GM03348 (cell line): ENCODE results near the gene ASNS.
"Not testable (repeated sequence)": the region's sequence is repeated elsewhere in the genome, so short reads cannot be mapped to it uniquely, and the experiment has no call there.

Experiments used
- DNase-seq: peaks from one replicate; pipeline ENCODE4 v3.0.0; 2012; ENCODE audit warnings: low spot score

The ASNS gene, protein sequence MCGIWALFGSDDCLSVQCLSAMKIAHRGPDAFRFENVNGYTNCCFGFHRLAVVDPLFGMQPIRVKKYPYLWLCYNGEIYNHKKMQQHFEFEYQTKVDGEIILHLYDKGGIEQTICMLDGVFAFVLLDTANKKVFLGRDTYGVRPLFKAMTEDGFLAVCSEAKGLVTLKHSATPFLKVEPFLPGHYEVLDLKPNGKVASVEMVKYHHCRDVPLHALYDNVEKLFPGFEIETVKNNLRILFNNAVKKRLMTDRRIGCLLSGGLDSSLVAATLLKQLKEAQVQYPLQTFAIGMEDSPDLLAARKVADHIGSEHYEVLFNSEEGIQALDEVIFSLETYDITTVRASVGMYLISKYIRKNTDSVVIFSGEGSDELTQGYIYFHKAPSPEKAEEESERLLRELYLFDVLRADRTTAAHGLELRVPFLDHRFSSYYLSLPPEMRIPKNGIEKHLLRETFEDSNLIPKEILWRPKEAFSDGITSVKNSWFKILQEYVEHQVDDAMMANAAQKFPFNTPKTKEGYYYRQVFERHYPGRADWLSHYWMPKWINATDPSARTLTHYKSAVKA

DNA sequence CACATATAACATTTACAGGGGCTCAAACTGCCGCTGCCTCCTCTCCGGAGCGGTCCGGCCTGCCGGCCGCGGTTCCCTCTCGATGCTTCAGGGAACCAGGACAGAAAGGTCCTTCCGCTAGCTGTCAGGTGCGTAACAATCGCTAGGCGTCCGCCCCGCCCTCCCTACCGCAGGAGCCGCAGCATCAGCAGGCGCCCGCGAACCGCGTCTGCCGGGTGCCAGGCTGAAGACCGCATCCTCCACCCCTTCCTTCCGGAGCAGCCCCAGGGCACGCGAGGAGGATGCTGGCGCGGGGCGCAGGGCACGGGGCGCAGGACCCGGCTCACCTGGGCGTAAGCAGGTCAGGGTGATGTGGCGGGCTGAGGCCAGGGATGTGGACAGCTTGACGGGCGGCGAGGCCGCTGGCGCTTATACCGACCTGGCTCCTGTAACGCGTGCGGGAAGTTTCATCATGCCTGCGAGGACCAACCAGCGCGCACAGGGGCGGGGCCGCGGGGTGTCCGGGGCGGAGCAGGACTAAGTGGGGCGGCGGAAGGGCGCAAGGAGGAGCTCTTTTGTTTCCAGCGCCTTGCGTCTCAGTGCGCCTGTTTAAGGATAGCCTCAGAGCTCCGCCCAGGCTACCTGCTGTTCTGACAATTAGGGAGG is at the start of gene ASNS:
Gene ASNS (minus strand): TSS at position 384 of the 645 bp plus-strand sequence. CDS start 3,252 bp downstream, outside the sequence.
- DNase-seq = peak; percentile 96

DNA sequence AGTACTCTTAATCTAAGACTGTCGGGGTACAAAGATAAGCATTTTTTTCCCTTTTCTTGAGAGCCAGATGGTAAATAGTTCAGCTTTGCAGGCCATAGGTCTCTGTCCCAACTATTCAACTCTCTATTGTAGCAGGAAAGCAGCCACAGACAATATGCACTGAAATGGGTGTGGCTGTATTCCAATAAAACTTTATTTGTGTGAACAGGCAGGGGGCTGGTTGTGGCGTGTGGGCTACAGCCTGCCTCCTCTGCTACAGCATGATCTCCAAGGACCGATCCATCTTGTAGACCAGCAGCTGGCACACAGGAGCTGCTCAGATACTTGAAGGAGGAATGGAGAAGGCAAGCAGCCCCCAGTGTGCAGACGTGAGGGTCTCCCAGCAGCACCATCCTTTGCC is 49.0 kb upstream of the ASNS start:
- DNase-seq = not testable (repeated sequence)

DNA sequence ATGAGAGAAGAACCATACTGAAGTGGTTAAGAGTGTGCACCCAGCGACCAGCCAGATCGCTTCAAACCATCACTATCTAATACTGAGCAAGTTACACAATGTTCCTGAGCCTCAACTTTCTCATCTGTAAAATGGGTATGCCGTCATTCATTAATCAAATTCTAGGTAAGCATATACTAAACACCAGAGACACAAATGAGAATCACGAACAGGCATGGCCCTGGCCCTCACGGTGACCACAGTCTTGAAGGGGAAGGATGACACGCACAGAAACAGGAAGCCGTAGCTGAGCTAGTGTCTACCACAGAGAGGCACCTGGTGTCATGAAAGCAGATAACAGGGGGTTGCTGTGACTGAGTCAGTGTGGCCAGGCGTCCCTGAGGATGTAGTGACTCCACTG is 43.1 kb upstream of the ASNS start:
- DNase-seq = not testable (repeated sequence)

DNA sequence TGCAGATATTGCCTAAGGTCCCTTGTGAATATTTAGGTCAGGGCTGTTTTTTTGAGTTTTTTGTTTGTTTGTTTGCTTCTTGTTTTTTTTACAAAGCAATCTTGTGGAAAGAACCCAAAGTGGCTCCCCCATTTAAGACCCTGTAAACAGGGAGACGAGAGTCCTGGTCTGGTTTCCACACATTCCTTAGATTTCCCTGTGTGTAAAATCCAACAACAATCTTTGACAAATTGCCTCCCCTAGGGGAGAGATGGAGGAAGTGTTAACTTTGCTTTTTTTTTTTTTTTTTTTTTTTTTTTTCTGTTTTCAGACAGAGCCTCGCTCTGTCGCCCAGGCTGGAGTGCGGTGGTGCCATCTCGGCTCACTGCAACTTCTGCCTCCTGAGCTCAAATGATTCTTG is 40.1 kb upstream of the ASNS start:
- not testable (repeated sequence) for DNase-seq

GRCh38 chr7:97896893-97897292 is 24.7 kb upstream of the ASNS start:
- not testable (repeated sequence) for DNase-seq

DNA sequence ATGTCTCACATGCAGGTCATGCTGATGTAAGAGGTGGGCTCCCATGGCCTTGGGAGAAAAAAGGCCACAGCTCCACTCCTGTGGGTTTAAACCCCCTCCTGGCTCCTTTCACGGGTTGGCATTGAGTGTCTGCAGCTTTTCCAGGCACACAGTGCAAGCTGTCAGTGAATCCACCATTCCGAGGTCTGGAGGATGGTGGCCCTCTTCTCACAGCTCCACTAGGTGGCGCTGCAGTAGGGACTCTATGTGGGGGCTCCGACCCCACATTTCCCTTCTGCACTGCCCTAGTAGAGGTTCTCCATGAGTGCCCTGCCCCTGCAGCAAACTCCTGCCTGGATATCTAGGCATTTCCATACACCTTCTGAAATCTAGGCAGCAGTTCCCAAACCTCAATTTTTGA is 19.5 kb upstream of the ASNS start:
- DNase-seq = not testable (repeated sequence)

DNA sequence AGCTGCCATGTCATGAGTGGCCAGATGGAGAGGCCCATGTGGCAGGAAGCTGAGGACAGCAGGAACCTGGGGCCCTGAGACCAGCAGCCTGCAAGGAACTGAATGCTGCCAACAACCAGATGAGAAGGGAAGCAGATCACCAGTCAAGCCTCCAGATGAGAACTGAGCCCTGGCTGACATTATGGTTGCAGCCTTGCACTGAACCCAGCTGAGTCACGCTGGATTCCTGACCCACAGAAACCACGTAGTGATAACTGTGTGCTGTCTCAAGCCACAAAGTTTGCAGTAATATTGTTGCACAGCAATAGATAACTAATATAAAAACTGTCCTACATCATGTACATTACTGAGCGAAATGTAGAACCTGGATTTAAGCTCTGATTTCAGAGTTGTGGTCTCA is 7.3 kb upstream of the ASNS start:
- DNase-seq = not testable (repeated sequence)

GRCh38 chr7:97874894-97875293 is 2.7 kb upstream of the ASNS start:
- not testable (repeated sequence) for DNase-seq

- DNase-seq = no peak
These were observed 1.4 kb upstream of the ASNS start for GRCh38 chr7:97873606-97874005.

- DNase-seq = no peak
These were observed 566 bp downstream of the ASNS start for GRCh38 chr7:97871659-97872024.

- DNase-seq = no peak
These were observed 3.4 kb downstream of the ASNS start for GRCh38 chr7:97868788-97869187.

GRCh38 chr7:97868314-97868713 is 3.9 kb downstream of the ASNS start:
- DNase-seq = no peak

GRCh38 chr7:97865104-97865503 is 7.1 kb downstream of the ASNS start:
- DNase-seq = no peak

GRCh38 chr7:97859606-97860204 is 12.5 kb downstream of the ASNS start:
- DNase-seq = no peak

DNA sequence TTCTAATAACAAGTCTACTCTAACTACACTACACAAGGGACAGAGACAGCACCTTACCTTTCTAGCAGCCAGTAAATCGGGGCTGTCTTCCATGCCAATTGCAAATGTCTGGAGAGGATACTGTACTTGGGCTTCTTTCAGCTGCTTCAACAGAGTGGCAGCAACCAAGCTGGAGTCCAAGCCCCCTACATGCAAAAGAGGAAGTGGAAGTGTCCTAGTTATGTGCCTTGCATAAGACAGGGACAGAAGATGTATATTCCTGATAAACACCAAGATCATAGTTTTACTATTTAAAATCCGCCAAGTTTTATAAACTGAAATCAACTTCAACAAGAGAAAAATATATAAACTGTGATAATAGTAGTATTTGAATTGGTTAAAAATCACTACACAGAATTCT is 14.0 kb downstream of the ASNS start:
- DNase-seq = no peak

GRCh38 chr7:97857544-97857943 is 14.7 kb downstream of the ASNS start:
- DNase-seq = no peak

GRCh38 chr7:97851683-97852082 is 20.5 kb downstream of the ASNS start:
- DNase-seq = peak; percentile 26

DNA sequence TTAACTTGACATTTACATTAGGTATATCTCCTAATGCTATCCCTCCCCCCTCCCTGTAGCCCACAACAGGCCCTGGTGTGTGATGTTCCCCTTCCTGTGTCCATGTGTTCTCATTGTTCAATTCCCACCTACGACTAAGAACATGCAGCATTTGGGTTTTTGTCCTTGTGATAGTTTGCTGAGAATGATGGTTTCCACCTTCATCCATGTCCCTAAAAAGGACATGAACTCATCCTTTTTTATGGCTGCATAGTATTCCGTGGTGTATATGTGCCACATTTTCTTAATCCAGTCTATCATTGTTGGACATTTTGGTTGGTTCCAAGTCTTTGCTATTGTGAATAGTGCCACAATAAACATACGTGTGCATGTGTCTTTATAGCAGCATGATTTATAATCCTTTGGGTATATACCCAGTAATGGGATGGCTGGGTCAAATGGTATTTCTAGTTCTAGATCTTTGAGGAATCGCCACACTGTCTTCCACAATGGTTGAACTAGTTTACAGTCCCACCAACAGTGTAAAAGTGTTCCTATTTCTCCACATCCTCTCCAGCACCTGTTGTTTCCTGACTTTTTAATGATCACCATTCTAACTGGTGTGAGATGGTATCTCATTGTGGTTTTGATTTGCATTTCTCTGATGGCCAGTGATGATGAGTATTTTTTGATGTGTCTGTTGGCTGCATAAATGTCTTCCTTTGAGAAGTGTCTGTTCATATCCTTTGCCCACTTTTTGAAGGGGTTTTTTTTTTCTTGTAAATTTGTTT is 21.8 kb downstream of the ASNS start:
- not testable (repeated sequence) for DNase-seq

GRCh38 chr7:97847791-97848190 is 24.4 kb downstream of the ASNS start:
- no peak for DNase-seq

- DNase-seq = no peak
These were observed 25.3 kb downstream of the ASNS start for GRCh38 chr7:97846945-97847344.

GRCh38 chr7:97845622-97846203 is 26.5 kb downstream of the ASNS start:
- peak; percentile 24 for DNase-seq

DNA sequence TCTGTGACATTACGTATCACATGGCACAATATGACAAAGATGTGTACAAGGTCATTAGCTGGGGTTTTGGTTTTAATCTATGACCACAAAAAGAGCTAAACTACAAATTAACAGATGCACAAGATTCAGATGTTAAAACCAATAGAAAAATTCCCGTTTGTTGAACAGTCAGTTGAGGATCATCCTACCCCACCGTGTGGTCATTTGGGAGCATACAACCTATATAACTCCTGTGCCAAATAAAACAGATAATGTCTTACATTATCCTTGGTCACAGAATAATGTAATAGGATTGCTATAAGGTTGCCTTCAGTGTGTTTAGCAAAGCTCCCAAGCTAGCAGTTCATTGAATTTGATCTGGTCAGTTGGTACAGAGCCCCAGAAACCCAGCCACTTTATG is 28.2 kb downstream of the ASNS start:
- DNase-seq = no peak
